Neural progenitor cell (in vitro differentiated cells): ENCODE results near the gene SPIN1. TPM values are rescaled to one million over a fixed set of nuclear protein-coding genes. Genes with fewer than 3 reads are reported as not detected.
"Not testable (repeated sequence)": the region's sequence is repeated elsewhere in the genome, so short reads cannot be mapped to it uniquely, and the experiment has no call there.

Source experiments
- DNase-seq: peaks from one replicate; pipeline ENCODE4 v3.0.0-alpha.2; 2016; ENCODE audit warnings: low spot score
- H2AFZ ChIP-seq: fragments of 200-600 bp; sonication (generic); replicated peaks from 2 replicates; pipeline ENCODE4 v1.6.1; 2016; ENCODE audit warnings: antibody characterized with exemption
- H3F3A ChIP-seq: fragments of 200-600 bp; sonication (generic); 2 replicates; pipeline ENCODE4 v1.6.1; 2016; ENCODE audit warnings: antibody characterized with exemption, low read depth
- H3K27ac ChIP-seq: fragments of 200-600 bp; sonication (generic); 2 replicates; pipeline ENCODE4 v1.5.1; 2016; ENCODE audit warnings: mild to moderate bottlenecking
- H3K27me3 ChIP-seq: fragments of 200-600 bp; sonication (generic); 2 replicates; pipeline ENCODE4 v1.6.1; 2016; ENCODE audit warnings: mild to moderate bottlenecking, moderate library complexity
- H3K36me3 ChIP-seq: fragments of 200-600 bp; sonication (generic); 2 replicates; pipeline ENCODE4 v1.5.1; 2016
- H3K4me1 ChIP-seq: fragments of 200-600 bp; sonication (generic); 2 replicates; pipeline ENCODE4 v1.6.1; 2016; ENCODE audit warnings: mixed run types
- H3K4me2 ChIP-seq: fragments of 200-600 bp; sonication (generic); 2 replicates; pipeline ENCODE4 v1.6.1; 2016
- H3K4me3 ChIP-seq: fragments of 200-600 bp; sonication (generic); 2 replicates; pipeline ENCODE4 v1.5.1; 2016
- H3K79me2 ChIP-seq: fragments of 200-600 bp; sonication (generic); 2 replicates; pipeline ENCODE4 v1.6.1; 2016; ENCODE audit warnings: low read depth
- H3K9ac ChIP-seq: fragments of 200-600 bp; sonication (generic); 2 replicates; pipeline ENCODE4 v1.6.1; 2016
- H3K9me3 ChIP-seq: fragments of 200-600 bp; sonication (generic); 2 replicates; pipeline ENCODE4 v1.5.1; 2016; ENCODE audit warnings: low read depth
- H4K20me1 ChIP-seq: fragments of 200-600 bp; sonication (generic); 2 replicates; pipeline ENCODE4 v1.6.1; 2016; ENCODE audit warnings: low read depth
- H3K27ac Mint-ChIP-seq: 3 replicates; pipeline ENCODE4 v1.8.0; 2021; ENCODE audit warnings: mixed read lengths
- H3K27me3 Mint-ChIP-seq: 2 replicates; pipeline ENCODE4 v1.8.0; 2022; ENCODE audit warnings: low read depth, mild to moderate bottlenecking, inconsistent platforms, moderate library complexity, mixed read lengths; ENCODE audit not compliant: insufficient read depth
- H3K36me3 Mint-ChIP-seq: 3 replicates; pipeline ENCODE4 v1.8.0; 2021; ENCODE audit warnings: mixed read lengths
- H3K4me1 Mint-ChIP-seq: 3 replicates; pipeline ENCODE4 v1.8.0; 2021; ENCODE audit warnings: mixed read lengths
- H3K4me3 Mint-ChIP-seq: 3 replicates; pipeline ENCODE4 v1.8.0; 2021; ENCODE audit warnings: mild to moderate bottlenecking, moderate library complexity, mixed read lengths
- H3K9me3 Mint-ChIP-seq: 3 replicates; pipeline ENCODE4 v1.8.0; 2020; ENCODE audit warnings: mixed read lengths
- EZH2 ChIP-seq: fragments of 200-600 bp; sonication (generic); IDR thresholded peaks from 2 replicates; pipeline ENCODE4 v1.6.1; 2017; ENCODE audit warnings: antibody characterized with exemption, mild to moderate bottlenecking, moderate library complexity
- EZH2phosphoT487 ChIP-seq: fragments of 200-600 bp; sonication (generic); IDR thresholded peaks from 2 replicates; pipeline ENCODE4 v1.6.1; 2017; ENCODE audit warnings: antibody characterized with exemption
- total RNA-seq: library from RNA; depleted of rRNA; stranded (reverse); fragments of >200 nt; gene quantifications from 2 replicates; pipeline ENCODE4 v1.2.3, GENCODE V29; 2015; ENCODE audit warnings: low replicate concordance
- TF ChIP-seq, protein P1 (sequence below): fragments of 200-600 bp; sonication (generic); IDR thresholded peaks from 2 replicates; pipeline ENCODE4 v1.5.1; 2017; ENCODE audit warnings: antibody characterized with exemption, mild to moderate bottlenecking

Gene SPIN1
- total RNA-seq: 82.5 and 101 TPM in 2 replicates

DNA sequence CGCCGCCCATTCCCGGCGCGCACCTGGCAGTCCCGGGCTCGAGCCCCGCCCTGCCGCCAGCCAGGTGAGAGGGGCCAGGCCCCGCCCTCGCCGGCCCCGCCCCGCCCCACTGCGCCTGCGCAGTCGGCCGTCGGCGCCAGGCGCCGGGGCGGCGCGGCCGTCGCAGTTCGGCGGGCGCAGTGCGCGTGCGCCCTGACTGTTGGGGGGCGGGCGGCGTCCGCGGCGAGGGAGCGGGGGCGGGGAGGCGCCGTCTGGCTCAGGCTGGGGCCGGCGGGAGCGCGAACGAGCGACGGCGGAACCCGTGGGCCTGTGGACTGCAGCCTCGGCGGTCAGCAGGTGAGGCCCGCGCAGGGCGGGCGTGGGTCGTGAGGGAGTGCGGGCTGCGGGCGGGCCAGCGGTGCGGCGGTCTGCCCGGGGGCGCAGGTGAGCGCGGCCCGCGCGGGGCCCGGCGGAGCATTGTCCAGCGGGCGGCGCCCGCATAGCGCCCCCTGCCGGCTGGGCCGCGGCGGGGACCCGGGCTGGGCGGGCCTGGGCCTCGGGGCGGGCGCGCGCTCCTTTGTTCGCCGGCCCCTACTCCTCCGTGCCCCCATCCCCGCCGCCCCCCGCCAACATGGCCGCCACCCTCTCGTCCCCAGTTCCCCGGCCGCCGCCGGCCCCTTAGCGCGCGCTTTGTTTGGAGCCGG lies at the start of gene SPIN1:
Gene SPIN1 (plus strand): TSS at position 242 of the 683 bp plus-strand sequence. CDS start 38,096 bp downstream, outside the sequence.
- peaks cover 14% of the 10 kb centered on the region for H3K27me3 ChIP-seq
- Mint-ChIP-seq H3K4me1 (peaks cover 23% of the 10 kb centered on the region), H3K4me3 (peak within 1 kb of the TSS; percentile 97), H3K9me3 (peaks cover 7% of the 10 kb centered on the region), H3K27ac (peak within 1 kb of the TSS; percentile 99), H3K36me3 (peaks cover 31% of the 10 kb centered on the region), H3K27me3 (peaks cover 9% of the 10 kb centered on the region)
- peak within 1 kb of the TSS; percentile 66 for H3K4me3 ChIP-seq
- peaks cover 35% of the 10 kb centered on the region for H4K20me1 ChIP-seq
- H3F3A ChIP-seq: peaks cover 7% of the 10 kb centered on the region
- H3K36me3 ChIP-seq: no peaks in the 10 kb centered on the region
- peaks cover 11% of the 10 kb centered on the region for H3K4me1 ChIP-seq
- TF ChIP-seq, protein P1, sequence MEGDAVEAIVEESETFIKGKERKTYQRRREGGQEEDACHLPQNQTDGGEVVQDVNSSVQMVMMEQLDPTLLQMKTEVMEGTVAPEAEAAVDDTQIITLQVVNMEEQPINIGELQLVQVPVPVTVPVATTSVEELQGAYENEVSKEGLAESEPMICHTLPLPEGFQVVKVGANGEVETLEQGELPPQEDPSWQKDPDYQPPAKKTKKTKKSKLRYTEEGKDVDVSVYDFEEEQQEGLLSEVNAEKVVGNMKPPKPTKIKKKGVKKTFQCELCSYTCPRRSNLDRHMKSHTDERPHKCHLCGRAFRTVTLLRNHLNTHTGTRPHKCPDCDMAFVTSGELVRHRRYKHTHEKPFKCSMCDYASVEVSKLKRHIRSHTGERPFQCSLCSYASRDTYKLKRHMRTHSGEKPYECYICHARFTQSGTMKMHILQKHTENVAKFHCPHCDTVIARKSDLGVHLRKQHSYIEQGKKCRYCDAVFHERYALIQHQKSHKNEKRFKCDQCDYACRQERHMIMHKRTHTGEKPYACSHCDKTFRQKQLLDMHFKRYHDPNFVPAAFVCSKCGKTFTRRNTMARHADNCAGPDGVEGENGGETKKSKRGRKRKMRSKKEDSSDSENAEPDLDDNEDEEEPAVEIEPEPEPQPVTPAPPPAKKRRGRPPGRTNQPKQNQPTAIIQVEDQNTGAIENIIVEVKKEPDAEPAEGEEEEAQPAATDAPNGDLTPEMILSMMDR: peak; percentile 39
- TF ChIP-seq EZH2phosphoT487: no peak
- H3K27ac ChIP-seq: peak within 1 kb of the TSS; percentile 95
- H3K79me2 ChIP-seq: peaks cover 44% of the 10 kb centered on the region
- peak; percentile 94 for DNase-seq
- peak within 1 kb of the TSS; percentile 83 for H2AFZ ChIP-seq
- H3K9me3 ChIP-seq: no peaks in the 10 kb centered on the region
- H3K9ac ChIP-seq: peak within 1 kb of the TSS; percentile 84
- peak within 1 kb of the TSS; percentile 84 for H3K4me2 ChIP-seq

DNA sequence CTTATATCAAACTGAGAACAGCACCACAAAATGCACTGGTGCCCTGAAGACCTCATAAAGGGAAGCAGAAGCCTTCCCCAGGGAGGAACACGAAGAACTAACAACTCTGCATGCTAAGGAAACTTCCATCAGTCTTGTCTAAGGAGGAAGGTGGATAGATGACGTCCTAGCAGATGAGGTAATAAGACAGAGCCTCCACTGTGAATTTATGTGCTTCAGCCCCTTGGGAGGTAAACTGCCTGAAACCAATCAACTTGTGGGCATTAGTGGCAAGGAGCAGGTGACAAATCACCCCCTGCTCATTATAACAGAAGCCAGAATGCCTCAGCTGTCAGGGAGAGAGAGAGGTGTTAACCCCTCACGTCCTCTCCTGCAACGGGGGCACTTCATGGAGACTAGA lies 48.9 kb upstream of the SPIN1 start:
- no peak overlapping the region for H3K27ac ChIP-seq
- Mint-ChIP-seq H3K36me3 (no peaks in the 10 kb centered on the region), H3K4me3 (no peak overlapping the region), H3K27ac (no peak overlapping the region), H3K4me1 (peaks cover 5% of the 10 kb centered on the region), H3K9me3 (no peaks in the 10 kb centered on the region), H3K27me3 (peaks cover 2% of the 10 kb centered on the region)
- H3K27me3 ChIP-seq: no peaks in the 10 kb centered on the region
- no peaks in the 10 kb centered on the region for H3K36me3 ChIP-seq
- H3K4me3 ChIP-seq: no peak overlapping the region
- H3K4me1 ChIP-seq: no peaks in the 10 kb centered on the region
- H4K20me1 ChIP-seq: no peaks in the 10 kb centered on the region
- no peak for TF ChIP-seq EZH2
- TF ChIP-seq EZH2phosphoT487: no peak
- H3K9ac ChIP-seq: no peak overlapping the region
- H3K9me3 ChIP-seq: no peaks in the 10 kb centered on the region
- H3K79me2 ChIP-seq: no peaks in the 10 kb centered on the region
- peak; percentile 6 for DNase-seq
- no peaks in the 10 kb centered on the region for H3F3A ChIP-seq
- H3K4me2 ChIP-seq: no peak overlapping the region
- no peak overlapping the region for H2AFZ ChIP-seq

DNA sequence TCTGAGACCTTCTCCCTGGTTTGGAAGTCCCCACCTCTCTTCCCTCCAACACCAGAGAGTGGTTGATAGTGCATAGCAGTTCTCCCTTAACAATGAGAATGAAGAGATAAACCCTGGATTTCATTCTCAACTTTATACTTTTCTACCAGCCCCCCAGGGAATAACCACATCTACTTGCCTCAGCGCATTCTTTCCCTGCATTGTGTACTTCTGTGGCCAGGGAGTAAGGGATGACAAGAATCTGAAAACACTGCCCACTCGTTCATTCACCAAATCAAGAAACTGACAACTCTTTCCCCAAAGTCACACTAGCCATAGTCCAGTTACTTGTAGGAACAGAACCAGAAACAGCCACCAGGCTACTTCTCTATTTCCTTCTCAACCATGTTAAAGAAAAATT lies 46.0 kb upstream of the SPIN1 start:
- Mint-ChIP-seq H3K4me1 (peaks cover 5% of the 10 kb centered on the region), H3K36me3 (no peaks in the 10 kb centered on the region), H3K27ac (no peak overlapping the region), H3K9me3 (no peaks in the 10 kb centered on the region), H3K27me3 (peaks cover 2% of the 10 kb centered on the region), H3K4me3 (no peak overlapping the region)
- H3K9ac ChIP-seq: no peak overlapping the region
- no peak for DNase-seq
- no peaks in the 10 kb centered on the region for H3K4me1 ChIP-seq
- H2AFZ ChIP-seq: no peak overlapping the region
- no peak overlapping the region for H3K27ac ChIP-seq
- H3K4me3 ChIP-seq: no peak overlapping the region
- H3K27me3 ChIP-seq: no peaks in the 10 kb centered on the region
- no peaks in the 10 kb centered on the region for H3K36me3 ChIP-seq
- no peaks in the 10 kb centered on the region for H3K79me2 ChIP-seq
- H3K9me3 ChIP-seq: no peaks in the 10 kb centered on the region
- no peak overlapping the region for H3K4me2 ChIP-seq
- TF ChIP-seq, protein P1: no peak
- TF ChIP-seq EZH2phosphoT487 (no peak), EZH2 (no peak)
- no peaks in the 10 kb centered on the region for H4K20me1 ChIP-seq
- H3F3A ChIP-seq: no peaks in the 10 kb centered on the region

DNA sequence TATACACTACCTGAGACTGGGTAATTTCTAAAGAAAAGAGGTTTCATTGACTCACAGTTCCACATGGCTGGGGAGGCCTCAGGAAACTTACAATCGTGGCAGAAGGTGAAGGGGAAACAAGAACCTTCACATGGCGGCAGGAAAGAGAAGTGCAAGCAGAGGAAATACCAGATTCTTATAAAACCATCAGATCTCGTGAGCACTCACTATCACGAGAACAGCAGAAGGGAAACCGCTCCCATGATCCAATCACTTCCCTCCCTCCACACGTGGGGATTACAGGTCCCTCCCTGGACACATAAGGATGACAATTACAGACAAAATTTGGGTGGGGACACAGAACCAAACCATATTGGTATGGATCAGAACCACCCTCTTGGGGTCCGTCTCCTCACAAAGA lies 44.2 kb upstream of the SPIN1 start:
- Histone ChIP-seq H3K79me2 (no peaks in the 10 kb centered on the region), H3K27ac (no peak overlapping the region), H3K9ac (no peak overlapping the region), H3F3A (no peaks in the 10 kb centered on the region), H3K4me3 (no peak overlapping the region), H3K4me2 (no peak overlapping the region), H3K36me3 (no peaks in the 10 kb centered on the region), H3K4me1 (no peaks in the 10 kb centered on the region), H3K27me3 (no peaks in the 10 kb centered on the region), H3K9me3 (no peaks in the 10 kb centered on the region), H4K20me1 (no peaks in the 10 kb centered on the region), H2AFZ (no peak overlapping the region)
- H3K9me3 Mint-ChIP-seq: no peaks in the 10 kb centered on the region
- H3K4me1 Mint-ChIP-seq: peaks cover 5% of the 10 kb centered on the region
- no peak overlapping the region for H3K4me3 Mint-ChIP-seq
- TF ChIP-seq EZH2phosphoT487: no peak
- TF ChIP-seq, protein P1: no peak
- no peak for TF ChIP-seq EZH2
- no peak for DNase-seq
- no peaks in the 10 kb centered on the region for H3K36me3 Mint-ChIP-seq
- no peak overlapping the region for H3K27ac Mint-ChIP-seq
- H3K27me3 Mint-ChIP-seq: peaks cover 2% of the 10 kb centered on the region

DNA sequence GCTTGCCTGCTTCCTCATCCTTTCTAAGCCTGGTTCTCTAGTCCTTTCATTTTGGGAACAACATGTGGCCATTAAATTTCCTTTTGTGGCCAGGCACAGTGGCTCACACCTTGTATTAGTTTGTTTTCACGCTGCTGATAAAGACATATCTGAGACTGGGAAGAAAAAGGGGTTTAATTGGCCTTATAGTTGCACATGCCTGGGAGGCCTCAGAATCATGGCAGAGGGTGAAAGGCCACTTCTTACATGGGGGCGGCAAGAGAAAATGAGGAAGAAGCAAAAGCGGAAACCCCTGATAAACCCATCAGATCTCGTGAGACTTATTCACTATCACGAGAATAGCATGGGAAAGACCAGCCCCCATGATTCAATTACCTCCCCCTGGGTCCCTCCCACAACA lies 37.9 kb upstream of the SPIN1 start:
- not testable (repeated sequence) for H3K27ac ChIP-seq, H3K4me1 ChIP-seq, H2AFZ ChIP-seq, H3K27ac Mint-ChIP-seq, H3K4me1 Mint-ChIP-seq, H3K4me3 ChIP-seq, H4K20me1 ChIP-seq, H3K4me3 Mint-ChIP-seq, H3K36me3 Mint-ChIP-seq, H3K9me3 ChIP-seq, DNase-seq, H3K9ac ChIP-seq, H3K36me3 ChIP-seq, H3F3A ChIP-seq, H3K79me2 ChIP-seq, H3K27me3 ChIP-seq, H3K27me3 Mint-ChIP-seq, H3K9me3 Mint-ChIP-seq, H3K4me2 ChIP-seq
